HG03432 (cell line): ENCODE measurements around the gene CDK5R2.

Source experiments
- ATAC-seq: cut with Tn5 transposase; IDR thresholded peaks from one replicate; pipeline ENCODE4 v1.9.1; 2021; ENCODE audit warnings: mild to moderate bottlenecking, moderate library complexity; ENCODE audit not compliant: unreplicated experiment

CDK5R2 gene

GRCh38 chr2:218961651-218962570, 2.4 kb downstream of the CDK5R2 start:
- ATAC-seq = no peak

GRCh38 chr2:218962859-218963492, 3.5 kb downstream of the CDK5R2 start:
- ATAC-seq = no peak

GRCh38 chr2:218963601-218964000, 4.1 kb downstream of the CDK5R2 start:
- ATAC-seq = no peak

GRCh38 chr2:218964041-218964771, 4.7 kb downstream of the CDK5R2 start:
- ATAC-seq = no peak

- no peak for ATAC-seq
These were observed 11.4 kb downstream of the CDK5R2 start for GRCh38 chr2:218970894-218971293.

- ATAC-seq = no peak
These were observed 15.8 kb downstream of the CDK5R2 start for GRCh38 chr2:218975060-218975777.

GRCh38 chr2:218979846-218980734, 20.6 kb downstream of the CDK5R2 start:
- ATAC-seq = peak; percentile 90

GRCh38 chr2:218980735-218981389, 21.4 kb downstream of the CDK5R2 start:
- ATAC-seq = no peak

- no peak for ATAC-seq
These were observed 22.0 kb downstream of the CDK5R2 start for GRCh38 chr2:218981390-218981880.

GRCh38 chr2:218981881-218982585, 22.6 kb downstream of the CDK5R2 start:
- no peak for ATAC-seq

- ATAC-seq = no peak
These were observed 23.3 kb downstream of the CDK5R2 start for GRCh38 chr2:218982586-218983262.

- no peak for ATAC-seq
These were observed 23.9 kb downstream of the CDK5R2 start for GRCh38 chr2:218983263-218983933.

- ATAC-seq = no peak
These were observed 24.4 kb downstream of the CDK5R2 start for GRCh38 chr2:218983934-218984238.

GRCh38 chr2:218984239-218985020, 25.0 kb downstream of the CDK5R2 start:
- ATAC-seq = no peak

GRCh38 chr2:218985021-218985324, 25.5 kb downstream of the CDK5R2 start, which contains the start of gene FEV:
FEV (minus strand) TSS chr2:218985184; CDS start chr2:218985075, 109 bp downstream.
- no peak for ATAC-seq

- ATAC-seq = no peak
These were observed 26.0 kb downstream of the CDK5R2 start for GRCh38 chr2:218985325-218986091.
